Stimulated activated CD4-positive, alpha-beta T cell treated with anti-CD3 and anti-CD28 coated beads, TNF-alpha, amount 100 ng/mL, for 24 hours (primary cell): Measurements from ENCODE around the gene TMEM174.

Source experiments
- DNase-seq, 3 experiments: peaks; one replicate each; pipeline ENCODE4 v3.0.0-alpha.2; 2020; ENCODE audit warnings: low read depth in 3 of 3

The TMEM174 gene

DNA sequence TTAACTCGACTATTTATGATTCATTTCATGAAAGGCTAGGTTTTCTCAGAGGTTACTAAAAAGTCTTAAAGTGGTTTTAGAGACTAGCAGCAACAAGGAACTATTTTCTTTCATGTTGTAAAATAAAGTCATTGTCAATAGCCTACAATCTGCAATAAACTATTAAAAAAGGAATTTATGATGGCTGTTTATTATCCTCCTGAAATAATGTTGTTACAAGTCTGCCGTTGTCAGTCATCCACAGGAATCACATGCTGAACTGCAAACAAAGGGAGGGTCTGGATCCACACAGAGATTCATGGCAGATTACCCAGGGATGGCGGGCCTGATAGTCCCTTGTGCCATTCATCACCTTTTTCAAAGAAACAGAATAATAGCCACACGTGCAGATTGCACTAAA lies 49.2 kb downstream of the TMEM174 start:
- no peak for DNase-seq
